SU-DHL-6 (cell line): Measurements from ENCODE around the gene HUNK.

Experiments used
- H2AFZ ChIP-seq: fragments of 200-600 bp; sonication (generic); 2 replicates; pipeline ENCODE4 v1.6.1; 2014; ENCODE audit warnings: low read depth, mild to moderate bottlenecking, moderate library complexity, mixed read lengths, antibody characterized with exemption, low read length; ENCODE audit not compliant: severe bottlenecking
- H3F3A ChIP-seq: fragments of 200-600 bp; shearing (Covaris generic); 2 replicates; pipeline ENCODE4 v1.6.0; 2016; ENCODE audit warnings: antibody characterized with exemption, mild to moderate bottlenecking; ENCODE audit not compliant: insufficient read depth
- H3K27ac ChIP-seq: fragments of 200-600 bp; sonication (generic); 2 replicates; pipeline ENCODE4 v1.5.1; 2016; ENCODE audit warnings: low read depth, mild to moderate bottlenecking, low read length, moderate library complexity, mixed read lengths
- H3K27me3 ChIP-seq: fragments of 200-600 bp; sonication (generic), shearing (Covaris generic); 2 replicates; pipeline ENCODE4 v1.6.0; 2014; ENCODE audit warnings: mild to moderate bottlenecking, low read length
- H3K36me3 ChIP-seq: fragments of 200-600 bp; sonication (generic); 2 replicates; pipeline ENCODE4 v1.6.1; 2014; ENCODE audit warnings: mild to moderate bottlenecking, low read length, mixed read lengths
- H3K4me2 ChIP-seq: fragments of 300-600, 200-600 bp; shearing (Covaris generic), sonication (generic); 2 replicates; pipeline ENCODE4 v1.6.0; 2014; ENCODE audit warnings: low read length, low read depth, mild to moderate bottlenecking; ENCODE audit not compliant: poor library complexity, severe bottlenecking
- H3K4me3 ChIP-seq: fragments of 200-600 bp; sonication (generic); 2 replicates; pipeline ENCODE4 v1.5.1; 2014; ENCODE audit warnings: antibody characterized with exemption, low read length, mild to moderate bottlenecking, mixed read lengths; ENCODE audit not compliant: insufficient read depth, poor library complexity, severe bottlenecking
- H3K79me2 ChIP-seq: fragments of 200-600 bp; sonication (generic); 2 replicates; pipeline ENCODE4 v1.6.1; 2014; ENCODE audit warnings: mild to moderate bottlenecking, low read length, moderate library complexity; ENCODE audit not compliant: insufficient read depth
- H3K9ac ChIP-seq: fragments of 200-600 bp; sonication (generic); 2 replicates; pipeline ENCODE4 v1.7.0; 2014; ENCODE audit warnings: mild to moderate bottlenecking, low read length
- H3K9me2 ChIP-seq: fragments of 200-600 bp; sonication (generic); replicated peaks from 2 replicates; pipeline ENCODE4 v1.6.1; 2014; ENCODE audit warnings: low read length; ENCODE audit not compliant: insufficient read depth
- H3K9me3 ChIP-seq: fragments of 200-600 bp; sonication (generic); 2 replicates; pipeline ENCODE4 v1.6.1; 2014; ENCODE audit warnings: low read length, mixed read lengths; ENCODE audit not compliant: insufficient read depth
- H4K20me1 ChIP-seq: fragments of 200-600 bp; sonication (generic); 2 replicates; pipeline ENCODE4 v1.6.1; 2014; ENCODE audit warnings: low read depth, mild to moderate bottlenecking, antibody characterized with exemption, low read length, moderate library complexity, mixed read lengths
- CTCF ChIP-seq: fragments of 200-600 bp; sonication (generic); IDR thresholded peaks from one replicate; pipeline ENCODE4 v1.5.1; 2017; ENCODE audit warnings: antibody characterized with exemption, mild to moderate bottlenecking, low read length, moderate library complexity; ENCODE audit not compliant: insufficient read depth, poor library complexity, severe bottlenecking
- EZH2phosphoT487 ChIP-seq: fragments of 200-600 bp; sonication (generic), shearing (Covaris generic); conservative IDR thresholded peaks from 2 replicates; pipeline ENCODE4 v1.6.1; 2018; ENCODE audit warnings: mild to moderate bottlenecking, antibody characterized with exemption, low read length, moderate library complexity, mixed read lengths

The HUNK gene

DNA sequence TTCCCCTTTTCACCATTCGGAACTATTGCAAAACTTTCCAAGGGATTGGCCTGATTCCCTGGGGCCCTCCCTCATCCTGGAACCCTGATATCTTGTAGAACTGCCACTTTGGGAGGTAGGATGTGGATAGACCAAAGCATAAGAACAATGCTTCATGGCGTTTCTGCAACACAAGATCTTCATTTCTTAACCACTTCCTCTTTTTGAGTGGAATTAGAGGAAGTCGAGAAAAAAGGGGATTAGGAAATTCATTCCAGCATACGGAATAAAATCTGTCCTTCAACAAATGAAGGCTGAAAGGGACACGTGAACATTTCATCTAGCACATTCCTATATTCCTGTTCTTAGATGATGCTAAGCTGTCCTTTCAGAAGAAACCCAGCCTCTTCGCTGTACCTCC, 149.3 kb downstream of the HUNK start:
- no peaks in the 10 kb centered on the region for H3K9me2 ChIP-seq
- H4K20me1 ChIP-seq, result no peaks in the 10 kb centered on the region
- H2AFZ ChIP-seq, result no peak overlapping the region
- no peak overlapping the region for H3K4me2 ChIP-seq
- H3K79me2 ChIP-seq, result no peaks in the 10 kb centered on the region
- no peaks in the 10 kb centered on the region for H3K27me3 ChIP-seq
- no peaks in the 10 kb centered on the region for H3F3A ChIP-seq
- no peak overlapping the region for H3K27ac ChIP-seq
- H3K4me3 ChIP-seq, result no peak overlapping the region
- no peak overlapping the region for H3K9ac ChIP-seq
- TF ChIP-seq EZH2phosphoT487, result no peak
- TF ChIP-seq CTCF, result no peak
- no peaks in the 10 kb centered on the region for H3K36me3 ChIP-seq
- H3K9me3 ChIP-seq, result no peaks in the 10 kb centered on the region

DNA sequence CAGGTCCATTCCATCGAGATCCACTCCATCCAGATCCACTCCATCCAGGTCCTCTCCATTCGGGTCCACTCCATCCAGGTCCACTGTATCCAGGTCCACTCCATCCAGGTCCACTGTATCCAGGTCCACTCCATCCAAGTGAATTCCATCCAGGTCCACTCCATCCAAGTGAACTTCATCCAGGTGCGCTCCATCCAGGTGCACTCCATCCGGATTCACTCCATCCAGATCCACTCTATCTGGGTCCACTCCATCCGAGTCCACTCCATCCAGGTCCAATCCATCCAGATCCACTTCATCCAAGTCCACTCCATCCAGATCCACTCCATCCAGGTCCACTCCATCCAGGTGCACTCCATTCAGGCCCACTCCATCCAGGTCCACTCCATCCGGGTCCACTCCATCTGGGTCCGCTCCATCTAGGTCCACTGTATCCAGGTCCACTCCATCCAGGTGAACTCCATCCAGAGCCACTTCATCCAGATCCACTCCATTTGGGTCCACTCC, 157.4 kb downstream of the HUNK start:
- H3K9me2 ChIP-seq, result no peaks in the 10 kb centered on the region
- no peak overlapping the region for H3K27ac ChIP-seq
- H3K9ac ChIP-seq, result no peak overlapping the region
- H3K4me2 ChIP-seq, result no peak overlapping the region
- no peaks in the 10 kb centered on the region for H3K79me2 ChIP-seq
- no peaks in the 10 kb centered on the region for H3K36me3 ChIP-seq
- no peak overlapping the region for H2AFZ ChIP-seq
- no peak overlapping the region for H3K4me3 ChIP-seq
- H3K27me3 ChIP-seq, result no peaks in the 10 kb centered on the region
- TF ChIP-seq EZH2phosphoT487, result no peak
- TF ChIP-seq CTCF, result no peak
- no peaks in the 10 kb centered on the region for H3F3A ChIP-seq
- no peaks in the 10 kb centered on the region for H3K9me3 ChIP-seq
- H4K20me1 ChIP-seq, result no peaks in the 10 kb centered on the region

GRCh38 chr21:32034850-32035249, 162.0 kb downstream of the HUNK start:
- Histone ChIP-seq H3K4me2 (no peak overlapping the region), H3K36me3 (no peaks in the 10 kb centered on the region), H3K4me3 (no peak overlapping the region), H3K9ac (no peak overlapping the region), H3K27ac (no peak overlapping the region), H3K79me2 (no peaks in the 10 kb centered on the region), H4K20me1 (no peaks in the 10 kb centered on the region), H3K27me3 (no peaks in the 10 kb centered on the region), H3K9me3 (no peaks in the 10 kb centered on the region), H2AFZ (no peak overlapping the region), H3F3A (no peaks in the 10 kb centered on the region), H3K9me2 (no peaks in the 10 kb centered on the region)
- no peak for TF ChIP-seq EZH2phosphoT487
- no peak for TF ChIP-seq CTCF
